ENCODE data around the gene MSLN.
A peak's percentile ranks its signal among the peaks of the same experiment; 100 is the strongest.
"Not testable (repeated sequence)": the region's sequence is repeated elsewhere in the genome, so short reads cannot be mapped to it uniquely, and the experiment has no call there.

The MSLN gene

DNA sequence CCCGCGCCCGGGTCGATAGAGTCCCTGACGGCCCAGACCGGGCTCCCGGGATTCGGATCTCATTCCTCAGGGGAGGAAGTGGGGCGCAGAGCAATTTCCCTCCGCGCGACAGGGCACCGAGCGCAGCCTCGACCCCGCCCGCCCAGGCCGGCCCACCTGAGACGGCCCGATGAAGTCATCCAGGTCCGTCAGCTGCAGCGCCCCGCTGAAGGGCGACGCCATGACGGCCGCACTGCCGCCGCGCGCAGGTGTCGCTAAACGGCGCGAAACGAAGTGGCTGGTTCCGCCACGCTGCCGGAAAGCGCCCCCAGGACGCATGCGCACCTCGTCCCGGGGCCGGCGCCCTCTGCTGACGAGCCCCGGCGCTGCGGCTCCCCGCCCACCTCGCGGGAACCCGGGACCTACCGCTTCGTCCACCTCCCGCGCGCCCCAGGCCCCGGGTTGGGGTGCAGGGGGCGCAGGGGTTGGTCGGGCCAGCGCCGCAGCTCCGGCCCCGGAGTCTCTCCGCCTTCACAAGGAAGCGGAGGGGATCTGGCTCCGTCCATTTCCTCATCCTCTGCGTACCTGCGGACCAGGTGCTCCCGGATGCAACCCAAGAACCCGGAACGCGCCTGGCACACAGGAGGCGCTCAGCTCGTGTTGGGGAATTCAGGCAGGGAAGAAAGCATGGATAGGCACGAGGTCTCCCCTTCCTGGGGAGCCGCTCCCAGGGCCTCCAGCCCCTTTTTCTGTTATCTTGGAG is 19.6 kb upstream of the MSLN start, which contains the start of gene CIAO3:
Gene CIAO3 (minus strand): TSS at position 234 of the 742 bp plus-strand sequence. CDS start 12 bp downstream, at position 222.
- Mint-ChIP-seq H3K4me1 (peaks cover 13% of the 10 kb centered on the region), H3K36me3 (peaks cover 4% of the 10 kb centered on the region), H3K9me3 (no peaks in the 10 kb centered on the region), H3K27ac (peak within 1 kb of the TSS; percentile 55), H3K27me3 (no peaks in the 10 kb centered on the region), H3K4me3 (peak within 1 kb of the TSS; percentile 86)

DNA sequence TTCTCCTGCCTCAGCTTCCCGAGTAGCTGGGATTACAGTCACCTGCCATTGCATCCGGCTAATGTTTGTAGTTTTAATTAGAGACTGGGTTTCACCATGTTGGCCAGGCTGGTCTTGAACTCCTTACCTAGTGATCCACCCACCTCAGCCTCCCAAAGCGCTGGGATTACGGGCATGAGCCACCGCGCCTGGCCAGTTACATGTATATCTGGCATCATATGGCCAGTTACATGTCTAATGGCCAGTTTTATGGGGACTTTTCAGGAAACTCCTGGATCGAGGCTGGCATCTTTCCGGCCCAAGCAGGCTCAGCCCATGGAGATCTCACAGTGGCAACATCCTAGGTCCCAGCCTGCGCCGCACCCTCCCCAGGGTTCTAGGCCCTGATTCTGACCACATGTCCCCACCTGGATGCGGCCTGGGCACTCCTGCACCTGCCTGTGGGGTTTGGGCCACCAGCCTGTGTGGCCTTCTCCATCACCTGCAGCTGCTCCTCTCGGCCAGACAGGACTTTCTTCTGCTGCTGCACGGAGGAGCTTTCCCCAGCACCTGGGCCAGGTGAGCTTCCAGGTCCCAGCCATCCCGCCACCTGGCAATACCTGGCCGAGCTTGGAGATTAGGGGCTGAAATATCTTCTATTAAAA is 18.4 kb upstream of the MSLN start:
- H3K9me3 Mint-ChIP-seq, result no peaks in the 10 kb centered on the region
- peaks cover 13% of the 10 kb centered on the region for H3K4me1 Mint-ChIP-seq
- H3K4me3 Mint-ChIP-seq, result peak overlapping the region; percentile 81
- no peaks in the 10 kb centered on the region for H3K27me3 Mint-ChIP-seq
- peak overlapping the region; percentile 41 for H3K27ac Mint-ChIP-seq
- peaks cover 4% of the 10 kb centered on the region for H3K36me3 Mint-ChIP-seq

GRCh38 chr16:742894-743293 is 17.6 kb upstream of the MSLN start:
- H3K4me1 Mint-ChIP-seq, result peaks cover 13% of the 10 kb centered on the region
- H3K27ac Mint-ChIP-seq, H3K27me3 Mint-ChIP-seq, H3K9me3 Mint-ChIP-seq, H3K36me3 Mint-ChIP-seq, H3K4me3 Mint-ChIP-seq: not testable (repeated sequence)

DNA sequence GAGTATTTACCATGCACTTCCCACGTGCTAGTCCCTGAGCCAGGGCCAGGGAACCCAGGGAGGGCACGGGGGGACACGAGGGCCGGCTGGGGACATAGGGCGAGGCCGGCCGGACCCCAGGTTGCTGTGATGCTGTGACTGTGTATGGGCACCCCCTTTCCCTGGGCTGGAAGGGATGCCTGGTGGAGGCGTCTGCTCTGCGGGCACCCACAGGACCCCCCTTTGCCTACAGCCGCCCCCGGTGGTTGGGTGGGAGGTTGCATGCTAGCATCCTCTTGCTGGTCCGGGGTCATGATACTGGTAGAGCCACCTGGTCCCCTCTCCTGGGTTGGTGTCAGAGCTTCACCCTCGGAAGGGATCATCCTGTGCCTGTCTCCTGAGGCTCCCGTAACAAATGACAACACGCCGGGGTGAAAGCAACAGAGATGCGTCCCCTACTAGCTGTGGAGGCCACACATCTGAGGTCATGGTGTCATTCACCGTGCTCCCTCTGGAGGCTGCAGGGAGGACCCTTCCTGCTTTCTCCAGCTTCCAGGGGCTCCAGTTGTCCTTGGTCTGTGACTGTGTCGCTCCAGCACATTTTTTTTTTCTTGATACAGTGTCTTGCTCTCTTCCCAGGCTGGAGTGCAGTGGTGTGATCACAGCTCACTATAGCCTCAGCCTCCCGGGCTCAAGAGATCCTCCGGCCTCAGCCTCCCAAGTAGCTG is 16.6 kb upstream of the MSLN start:
- Mint-ChIP-seq H3K4me3 (no peak overlapping the region), H3K27ac (no peak overlapping the region), H3K9me3 (no peaks in the 10 kb centered on the region), H3K36me3 (no peaks in the 10 kb centered on the region), H3K27me3 (no peaks in the 10 kb centered on the region), H3K4me1 (peaks cover 13% of the 10 kb centered on the region)

GRCh38 chr16:745739-746138 is 14.8 kb upstream of the MSLN start:
- Mint-ChIP-seq H3K4me3 (no peak overlapping the region), H3K4me1 (no peaks in the 10 kb centered on the region), H3K9me3 (no peaks in the 10 kb centered on the region), H3K27me3 (no peaks in the 10 kb centered on the region), H3K27ac (no peak overlapping the region), H3K36me3 (no peaks in the 10 kb centered on the region)

GRCh38 chr16:746637-747036 is 13.9 kb upstream of the MSLN start:
- Mint-ChIP-seq H3K27ac (no peak overlapping the region), H3K36me3 (no peaks in the 10 kb centered on the region), H3K27me3 (no peaks in the 10 kb centered on the region), H3K4me3 (no peak overlapping the region), H3K9me3 (no peaks in the 10 kb centered on the region), H3K4me1 (no peaks in the 10 kb centered on the region)

DNA sequence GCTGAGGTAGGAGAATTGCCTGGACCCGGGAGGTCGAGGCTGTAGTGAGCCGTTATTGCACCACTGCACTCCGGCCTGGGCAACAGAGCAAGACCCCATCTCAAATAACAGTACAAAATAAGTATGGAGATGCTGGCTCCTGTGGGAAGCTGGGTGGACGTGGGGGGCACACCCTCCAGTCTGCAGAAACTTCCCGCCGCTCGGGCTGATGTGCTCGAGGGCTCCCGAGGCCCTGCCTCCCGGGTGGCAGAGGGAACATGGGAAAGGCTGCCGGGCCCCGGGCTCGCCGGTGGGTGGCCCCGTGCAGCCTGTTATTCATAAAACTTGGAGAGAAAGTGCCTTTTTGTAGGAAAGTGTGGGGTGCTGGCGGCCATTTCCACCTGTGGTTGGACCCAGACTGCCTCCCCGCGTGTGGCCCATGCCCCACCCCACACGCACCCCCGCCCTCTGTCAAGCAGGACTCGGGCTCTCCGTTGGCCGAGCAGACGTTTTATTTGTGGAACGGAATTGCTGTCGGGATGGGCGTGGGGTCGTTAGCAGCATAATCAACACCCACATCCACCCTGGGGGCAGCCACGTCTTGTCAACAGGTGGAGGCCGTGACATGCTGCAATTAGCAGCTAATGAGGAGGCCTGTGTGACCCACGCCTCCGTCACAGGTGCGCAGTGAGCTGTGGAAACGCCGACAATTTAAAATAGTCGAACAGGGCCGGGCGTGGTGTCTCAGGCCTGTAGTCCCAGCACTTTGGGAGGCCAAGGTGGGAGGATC is 12.4 kb upstream of the MSLN start:
- Mint-ChIP-seq H3K9me3 (no peaks in the 10 kb centered on the region), H3K27ac (no peak overlapping the region), H3K36me3 (no peaks in the 10 kb centered on the region), H3K4me3 (no peak overlapping the region), H3K27me3 (no peaks in the 10 kb centered on the region), H3K4me1 (no peaks in the 10 kb centered on the region)

- Mint-ChIP-seq H3K4me1 (no peaks in the 10 kb centered on the region), H3K27me3 (no peaks in the 10 kb centered on the region), H3K27ac (no peak overlapping the region)
Observed at GRCh38 chr16:749010-749409, 11.5 kb upstream of the MSLN start.

DNA sequence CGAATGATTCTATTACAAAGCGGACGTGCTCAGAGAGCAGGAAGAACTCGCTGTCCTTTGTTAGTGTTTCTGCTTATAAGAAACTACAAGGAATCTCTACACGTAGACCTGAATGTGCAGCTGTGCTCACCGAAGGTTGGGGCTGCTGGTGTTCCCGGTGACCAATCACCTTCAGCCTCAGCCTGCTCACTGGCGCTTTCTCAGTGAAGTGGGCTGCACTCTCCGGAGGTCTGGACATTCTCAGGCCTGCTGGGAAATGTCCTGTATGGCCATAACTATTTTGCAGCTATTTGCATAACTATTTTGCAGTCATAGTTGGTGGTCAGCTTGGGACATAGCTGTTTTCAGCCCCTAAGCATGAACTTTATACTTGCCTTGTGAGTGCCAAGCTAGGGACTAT is 10.0 kb upstream of the MSLN start:
- H3K4me1 Mint-ChIP-seq, result no peaks in the 10 kb centered on the region
- H3K9me3 Mint-ChIP-seq, result no peaks in the 10 kb centered on the region
- no peak overlapping the region for H3K4me3 Mint-ChIP-seq
- H3K36me3 Mint-ChIP-seq, result no peaks in the 10 kb centered on the region
- H3K27me3 Mint-ChIP-seq, result no peaks in the 10 kb centered on the region
- H3K27ac Mint-ChIP-seq, result no peak overlapping the region

More at GRCh38 chr16:749010-749409, 11.5 kb upstream of the MSLN start:
- no peaks in the 10 kb centered on the region for H3K9me3 Mint-ChIP-seq
- H3K4me3 Mint-ChIP-seq, result no peak overlapping the region
- no peaks in the 10 kb centered on the region for H3K36me3 Mint-ChIP-seq

DNA sequence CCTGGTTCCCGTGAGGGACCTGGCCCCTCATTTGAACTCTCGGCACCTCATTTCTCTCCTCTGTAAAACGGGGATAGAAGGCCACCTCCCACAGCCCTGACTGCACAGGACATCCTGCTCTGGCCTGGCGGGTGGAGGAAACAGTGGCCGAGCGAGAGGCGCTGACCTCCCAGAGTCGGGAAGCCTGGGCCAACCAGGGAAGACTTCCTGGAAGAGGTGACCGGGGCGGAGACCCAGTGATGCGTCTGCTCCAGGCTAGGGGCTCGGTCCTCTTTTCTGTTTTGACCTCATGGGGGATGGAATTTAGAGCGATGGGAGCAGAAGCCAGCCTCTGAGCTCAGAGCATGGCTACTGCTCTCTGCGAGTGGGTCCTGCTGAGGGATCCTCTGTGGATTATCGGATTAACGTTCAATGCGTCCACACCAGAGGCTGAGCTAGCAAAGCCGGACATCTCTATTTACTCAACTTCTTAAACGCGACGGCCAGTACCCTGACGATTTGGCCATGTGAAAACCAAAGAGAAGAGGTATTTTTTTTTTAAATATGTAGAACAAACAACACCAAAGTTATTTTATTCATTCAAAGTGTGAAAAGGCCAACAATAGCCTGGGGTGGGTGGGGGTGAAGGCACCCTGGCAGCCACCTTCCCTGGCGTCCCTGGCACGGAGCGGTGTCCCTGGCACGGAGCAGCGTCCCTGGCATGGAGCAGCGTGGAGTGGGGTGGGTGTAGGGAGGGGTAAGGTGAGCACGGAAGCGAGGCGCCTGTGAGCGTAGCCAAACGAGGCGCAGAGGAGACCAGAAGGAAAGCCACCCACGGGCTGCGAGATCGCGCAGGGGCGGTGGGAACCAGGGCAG is 9.2 kb upstream of the MSLN start:
- no peak overlapping the region for H3K27ac Mint-ChIP-seq
- no peaks in the 10 kb centered on the region for H3K27me3 Mint-ChIP-seq
- no peaks in the 10 kb centered on the region for H3K9me3 Mint-ChIP-seq
- H3K4me1 Mint-ChIP-seq, result no peaks in the 10 kb centered on the region
- H3K4me3 Mint-ChIP-seq, result no peak overlapping the region
- H3K36me3 Mint-ChIP-seq, result no peaks in the 10 kb centered on the region

- H3K27ac Mint-ChIP-seq, result no peak overlapping the region
- H3K4me1 Mint-ChIP-seq, result no peaks in the 10 kb centered on the region
- no peaks in the 10 kb centered on the region for H3K27me3 Mint-ChIP-seq
- H3K9me3 Mint-ChIP-seq, result no peaks in the 10 kb centered on the region
- no peak overlapping the region for H3K4me3 Mint-ChIP-seq
- H3K36me3 Mint-ChIP-seq, result no peaks in the 10 kb centered on the region
Observed at GRCh38 chr16:752007-752312, 8.6 kb upstream of the MSLN start.

DNA sequence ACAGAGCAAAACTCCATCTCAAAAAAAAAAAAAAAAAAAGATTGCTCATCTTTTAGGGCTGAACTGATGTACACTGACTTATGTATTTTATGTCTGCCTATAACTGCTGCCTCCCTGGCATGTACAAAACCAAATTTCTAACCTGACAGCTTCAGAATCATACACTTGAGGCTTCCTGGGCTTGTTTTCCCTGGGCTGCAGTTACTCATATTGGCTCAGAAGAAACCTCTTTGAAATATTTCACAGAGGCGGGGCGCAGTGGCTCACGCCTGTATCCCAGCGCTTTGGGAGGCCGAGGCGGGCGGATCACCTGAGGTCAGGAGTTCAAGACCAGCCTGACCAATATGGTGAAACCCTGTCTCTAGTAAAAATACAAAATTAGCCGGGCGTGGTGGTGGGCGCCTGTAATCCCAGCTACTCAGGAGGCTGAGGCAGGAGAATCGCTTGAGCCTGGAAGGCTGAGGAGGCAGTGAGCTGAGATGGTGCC is 6.4 kb upstream of the MSLN start:
- H3K36me3 Mint-ChIP-seq, H3K4me1 Mint-ChIP-seq, H3K9me3 Mint-ChIP-seq, H3K4me3 Mint-ChIP-seq, H3K27me3 Mint-ChIP-seq, H3K27ac Mint-ChIP-seq: not testable (repeated sequence)

DNA sequence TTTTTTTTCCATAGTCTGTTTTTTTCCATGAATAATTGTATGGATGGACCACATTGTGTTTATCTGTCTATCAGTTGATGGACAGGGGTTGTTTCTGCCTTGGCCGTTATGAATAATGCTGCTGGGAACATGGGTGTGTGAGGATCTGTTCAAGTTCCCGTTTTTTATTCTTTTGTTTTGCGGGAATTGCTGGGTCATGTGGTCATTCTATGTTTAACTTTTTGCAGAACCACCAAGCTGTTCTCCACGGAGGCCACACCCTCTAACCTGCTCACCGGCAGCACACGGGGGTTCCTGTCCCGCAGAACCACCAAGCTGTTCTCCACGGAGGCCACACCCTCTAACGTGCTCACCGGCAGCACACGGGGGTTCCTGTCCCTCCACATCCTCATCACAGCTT is 5.9 kb upstream of the MSLN start:
- H3K4me3 Mint-ChIP-seq, result no peak overlapping the region
- no peaks in the 10 kb centered on the region for H3K36me3 Mint-ChIP-seq
- no peaks in the 10 kb centered on the region for H3K27me3 Mint-ChIP-seq
- H3K27ac Mint-ChIP-seq, result no peak overlapping the region
- H3K9me3 Mint-ChIP-seq, result no peaks in the 10 kb centered on the region
- no peaks in the 10 kb centered on the region for H3K4me1 Mint-ChIP-seq

- H3K27me3 Mint-ChIP-seq, result no peaks in the 10 kb centered on the region
Observed at GRCh38 chr16:756428-756827, 4.1 kb upstream of the MSLN start.

More at GRCh38 chr16:756428-756827, 4.1 kb upstream of the MSLN start:
- H3K4me1 Mint-ChIP-seq, result no peaks in the 10 kb centered on the region
- H3K36me3 Mint-ChIP-seq, result no peaks in the 10 kb centered on the region
- no peak overlapping the region for H3K4me3 Mint-ChIP-seq
- no peaks in the 10 kb centered on the region for H3K9me3 Mint-ChIP-seq
- peak overlapping the region; percentile 66 for H3K27ac Mint-ChIP-seq

All from activated naive CD4-positive, alpha-beta T cell treated with anti-CD3 and anti-CD28 coated beads, Interleukin-2, amount 50 U/mL, for 24 hours (primary cell).